ENCODE measurements around the gene TNIP2. TPM values are rescaled to one million over a fixed set of nuclear protein-coding genes. Genes with fewer than 3 reads are reported as not detected.

The TNIP2 gene
- total and polyA plus RNA-seq, 2 of the 8 experiments (the other 6 are each of a cell fraction or from before 2014, with no cell fraction given), result 23.7 to 37.7 TPM

GRCh38 chr4:2799224-2799911 is 43.2 kb upstream of the TNIP2 start:
- ChIA-PET POLR2A (ENCODE audit: partially characterized antibody) (interaction anchor here (1.5 to 6.6 kb wide), 4 partner anchors 12 to 20 kb away, joined by 4 to 48 read pairs (median 16); no protein-coding TSS in a partner anchor), CTCF (ENCODE audit: partially characterized antibody) (interaction anchor here (0.8 to 2.1 kb wide), 5 partner anchors 19 to 257 kb away, joined by 3 to 9 read pairs (median 3); no protein-coding TSS in a partner anchor)
- FAIRE-seq (no peak), DNase-seq (ENCODE audit: low read depth in 1 of 2, low spot score in 2 of 2) (no peak)
- Histone ChIP-seq H2AK5ac (ENCODE audit: low read depth, low read length) (no peak overlapping the region), H2BK20ac (ENCODE audit: low read length) (no peak overlapping the region), H3K9ac (replicated peaks in 1 of 4; ENCODE audit: extremely low read depth in 1 of 4, low read depth in 3 of 4, low read length in 3 of 4) (no peak overlapping the region), H4K91ac (replicated peaks; ENCODE audit: insufficient read length, low read length) (no peak overlapping the region), H3K14ac (ENCODE audit: insufficient read length) (no peak overlapping the region), H3K79me1 (ENCODE audit: low read depth, low read length) (0 out of 2 replicates have a peak, but pooled peaks cover 2% of the 10 kb centered on the region), H3K4me2 (ENCODE audit: insufficient read depth in 1 of 2, low read depth in 2 of 2, low read length in 2 of 2) (no peak overlapping the region), H2BK15ac (ENCODE audit: low read length) (no peak overlapping the region; the same call in 1 of the 2 replicates), H3K23ac (ENCODE audit: insufficient read length) (no peak overlapping the region), H3K18ac (ENCODE audit: extremely low read depth, low read length) (no peak overlapping the region), H3K79me2 (ENCODE audit: control insufficient read depth in 1 of 2, insufficient read depth in 2 of 2, low read length in 2 of 2) (no peaks in the 10 kb centered on the region), H3K4ac (replicated peaks; ENCODE audit: insufficient read length, low read depth, low read length) (no peak overlapping the region), H3K27ac (ENCODE audit: low read depth, low read length) (no peak overlapping the region), H3K27me3 (replicated peaks in 1 of 4; ENCODE audit: control insufficient read depth in 3 of 4, extremely low read depth in 1 of 4, insufficient read depth in 3 of 4, low read length in 3 of 4) (peaks cover 0 to 1% (median under 1%) of the 10 kb centered on the region in 4 experiments; a peak in 2 of 7 replicates), H4K20me1 (replicated peaks in 1 of 2; ENCODE audit: control insufficient read depth in 1 of 2, insufficient read depth in 2 of 2, low read length in 2 of 2) (peaks cover 1 to 3% of the 10 kb centered on the region in 2 experiments), H3K36me3 (ENCODE audit: control insufficient read depth in 2 of 4, insufficient read depth in 4 of 4, low read length in 3 of 4) (no peaks in the 10 kb centered on the region), H3K23me2 (ENCODE audit: low read depth, low read length) (no peaks in the 10 kb centered on the region), H4K8ac (ENCODE audit: extremely low read depth, insufficient read depth, low read length) (no peak overlapping the region; the same call in 1 of the 2 replicates), H3K4me3 (ENCODE audit: extremely low read depth in 1 of 4, insufficient read depth in 2 of 4, low read depth in 3 of 4, low read length in 4 of 4) (no peak overlapping the region), H3K56ac (replicated peaks; ENCODE audit: insufficient read length, low read depth, low read length) (no peak overlapping the region), H2BK5ac (ENCODE audit: low read depth, low read length) (no peak overlapping the region), H2BK120ac (replicated peaks; ENCODE audit: low read depth, low read length) (no peak overlapping the region), H3K9me3 (ENCODE audit: insufficient read depth in 2 of 2, low read depth in 1 of 2, low read length in 1 of 2) (no peaks in the 10 kb centered on the region), H3K4me1 (replicated peaks in 1 of 4; ENCODE audit: control insufficient read depth in 3 of 4, insufficient read depth in 4 of 4, low read length in 3 of 4) (peaks cover 0 to 21% (median 11%) of the 10 kb centered on the region in 4 experiments; a peak in 5 of 7 replicates), H4K5ac (ENCODE audit: insufficient read length, low read depth, low read length) (no peak overlapping the region), H2AFZ (ENCODE audit: low read length) (no peak overlapping the region), H2BK12ac (ENCODE audit: low read depth, low read length) (no peak overlapping the region)
- no peak for TF ChIP-seq KDM4A (IDR thresholded peaks at IDR 0.05; ENCODE audit: low read depth, low read length, severe bottlenecking)
- TF ChIP-seq CBX5 (IDR thresholded peaks at IDR 0.05; ENCODE audit: low read depth, low read length), result no peak
- no peak for TF ChIP-seq BACH1 (IDR thresholded peaks at IDR 0.05; ENCODE audit: low read length)
- TF ChIP-seq POLR2A (IDR thresholded peaks at IDR 0.05; ENCODE audit: control extremely low read depth in 1 of 2, low read depth in 2 of 2, low read length in 2 of 2), result no peak
- TF ChIP-seq TAF1 (IDR thresholded peaks at IDR 0.05; ENCODE audit: low read depth, low read length), result no peak
- TF ChIP-seq TAF7 (optimal IDR thresholded peaks at IDR 0.05; ENCODE audit: borderline replicate concordance, low read depth, low read length), result no peak
- no peak for TF ChIP-seq RFX5 (IDR thresholded peaks at IDR 0.05; ENCODE audit: borderline replicate concordance, low read depth, low read length)
- no peak for TF ChIP-seq GABPA (IDR thresholded peaks at IDR 0.05; ENCODE audit: borderline replicate concordance, insufficient read depth, low read length)
- WGBS, 2 experiments (ENCODE audit: extremely low coverage in 1 of 2, insufficient coverage in 1 of 2, insufficient read length in 1 of 2, insufficient replicate concordance in 2 of 2, low coverage in 1 of 2, low lambda C conversion rate in 2 of 2, missing lambda C conversion rate in 1 of 2), result 92% methylated on average over 13 of the region's 14 CpGs; no CpG with 5 or more reads in 1 of the 2 experiments
